NCI-H2029 treated with DMSO at 0.1 percent for 48 hours (cell line): Measurements from ENCODE around the gene PCDHB8.
"Not testable (repeated sequence)": the region's sequence is repeated elsewhere in the genome, so short reads cannot be mapped to it uniquely, and the experiment has no call there.

Experiments
- DNase-seq: peaks from one replicate; lab custom pipeline; 2025; lab: John Stamatoyannopoulos, UW

Gene PCDHB8

GRCh38 chr5:141177577-141178191 lies at the start of gene PCDHB8:
Gene PCDHB8, plus strand, starts transcription at chr5:141177790. Its CDS starts 245 bp downstream, at chr5:141178035.
- DNase-seq: not testable (repeated sequence)

GRCh38 chr5:141135030-141135717 lies 42.4 kb upstream of the PCDHB8 start, which contains the start of gene PCDHB5:
Gene PCDHB5, plus strand, starts transcription at chr5:141135206. Its CDS starts 229 bp downstream, at chr5:141135435.
- DNase-seq: no peak

GRCh38 chr5:141135718-141136266 lies 41.8 kb upstream of the PCDHB8 start:
- DNase-seq: no peak

GRCh38 chr5:141137346-141137745 lies 40.2 kb upstream of the PCDHB8 start:
- DNase-seq: not testable (repeated sequence)

- no peak for DNase-seq
Measured at GRCh38 chr5:141149812-141150211, 27.8 kb upstream of the PCDHB8 start, which contains the start of gene PCDHB6. Gene PCDHB6, plus strand, starts transcription at chr5:141150057. Its CDS starts 201 bp downstream, at chr5:141150258.

GRCh38 chr5:141150224-141150992 lies 27.2 kb upstream of the PCDHB8 start:
- DNase-seq: no peak

- DNase-seq: no peak
Measured at GRCh38 chr5:141150993-141151325, 26.6 kb upstream of the PCDHB8 start.

GRCh38 chr5:141151632-141152031 lies 26.0 kb upstream of the PCDHB8 start:
- DNase-seq: not testable (repeated sequence)

GRCh38 chr5:141152096-141152495 lies 25.5 kb upstream of the PCDHB8 start:
- DNase-seq: not testable (repeated sequence)

- DNase-seq: no peak
Measured at GRCh38 chr5:141155540-141156374, 21.8 kb upstream of the PCDHB8 start.

GRCh38 chr5:141157356-141157755 lies 20.2 kb upstream of the PCDHB8 start:
- not testable (repeated sequence) for DNase-seq

GRCh38 chr5:141157901-141158300 lies 19.7 kb upstream of the PCDHB8 start:
- not testable (repeated sequence) for DNase-seq

- peak; percentile 14 for DNase-seq
Measured at GRCh38 chr5:141172381-141173204, 5.0 kb upstream of the PCDHB8 start, which contains the start of gene PCDHB7. Gene PCDHB7, plus strand, starts transcription at chr5:141172644. Its CDS starts 192 bp downstream, at chr5:141172836.

GRCh38 chr5:141174291-141175104 lies 3.1 kb upstream of the PCDHB8 start:
- DNase-seq: not testable (repeated sequence)

- no peak for DNase-seq
Measured at GRCh38 chr5:141175933-141176332, 1.7 kb upstream of the PCDHB8 start.

- DNase-seq: not testable (repeated sequence)
Measured at GRCh38 chr5:141179371-141179770, 1.8 kb downstream of the PCDHB8 start.

GRCh38 chr5:141179876-141180275 lies 2.3 kb downstream of the PCDHB8 start:
- not testable (repeated sequence) for DNase-seq

- DNase-seq: no peak
Measured at GRCh38 chr5:141180313-141180712, 2.7 kb downstream of the PCDHB8 start.

GRCh38 chr5:141182248-141182647 lies 4.7 kb downstream of the PCDHB8 start, which contains the start of gene PCDHB16:
Gene PCDHB16, plus strand, starts transcription at chr5:141182387. Its CDS starts 173 bp downstream, at chr5:141182560.
- DNase-seq: peak; percentile 44
